ENCODE results near the gene VAC14.

DNA sequence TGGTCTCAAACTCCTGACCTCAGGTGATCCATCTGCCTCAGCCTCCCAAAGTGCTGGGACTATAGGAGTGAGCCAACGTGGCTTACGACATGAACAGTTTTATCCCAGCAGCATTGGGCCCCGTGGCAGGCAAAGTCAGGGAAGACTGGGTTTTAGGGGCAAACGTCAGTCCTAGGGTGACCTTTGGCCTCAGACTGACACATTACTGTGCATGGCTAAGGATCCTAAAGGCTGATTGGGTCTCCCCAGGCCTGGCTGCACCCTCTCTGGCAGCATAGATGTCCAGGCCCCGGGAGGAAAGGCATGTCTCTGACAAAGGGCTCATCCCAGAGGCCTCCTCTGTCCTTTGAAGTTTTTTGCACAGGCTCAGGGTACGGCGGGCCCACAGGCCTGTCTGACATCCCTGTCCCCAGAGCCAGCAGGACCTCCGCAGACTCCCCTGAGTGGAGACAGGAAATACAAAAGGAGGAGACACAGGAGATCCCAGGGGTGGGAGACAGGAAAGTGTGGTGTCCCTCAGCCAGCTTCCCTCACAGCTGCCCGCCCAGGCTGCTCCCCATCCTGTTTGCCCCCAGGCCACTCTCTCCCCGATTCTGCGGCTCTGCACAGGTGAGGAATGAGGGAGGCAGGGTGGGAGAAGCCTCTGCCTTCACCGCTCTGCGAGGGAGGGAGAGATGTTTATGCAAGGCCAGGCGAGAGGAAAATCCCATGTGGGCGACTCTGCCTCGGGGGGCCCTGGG is 60.6 kb downstream of the VAC14 start:
- no peak for TF ChIP-seq POLR2AphosphoS5 (IDR thresholded peaks at IDR 0.05; ENCODE audit: borderline replicate concordance, low read depth, low read length)
- no peak for TF ChIP-seq EZH2 (IDR thresholded peaks at IDR 0.05)
- no peak for TF ChIP-seq FOXP2 (optimal IDR thresholded peaks at IDR 0.05; ENCODE audit: control extremely low read depth, extremely low read length, insufficient read depth)
